A673 (cell line): ENCODE data around the gene CTCF. TPM values are rescaled to one million over a fixed set of nuclear protein-coding genes. Genes with fewer than 3 reads are reported as not detected.

ENCODE experiments used
- BruUV-seq: library from RNA; stranded (reverse); fragments of 400-500 nt; replicated peaks from 2 replicates; lab custom pipeline; 2021; lab: Mats Ljungman, UMichigan
- CTCF ChIA-PET: fragments of 300-600 bp; sonication (Branson Sonifier 250); formaldehyde crosslinking; loops from one replicate; lab custom pipeline; 2022; ENCODE audit warnings: antibody characterized with exemption; lab: Charles Lee
- POLR2A ChIA-PET: fragments of 300-600 bp; sonication (Branson Sonifier 250); formaldehyde crosslinking; loops from one replicate; lab custom pipeline; 2022; ENCODE audit warnings: antibody characterized with exemption; ENCODE audit not compliant: low non-redundant PET; lab: Charles Lee
- DNase-seq: peaks from one replicate; pipeline ENCODE4 v3.0.0-alpha.2; 2015; ENCODE audit warnings: low spot score
- H3K27ac ChIP-seq: fragments of 200-600 bp; sonication (generic); 2 replicates; pipeline ENCODE4 v1.5.1; 2016; ENCODE audit warnings: mixed run types, low read depth, mild to moderate bottlenecking, mixed read lengths, antibody characterized with exemption, low read length; ENCODE audit not compliant: poor library complexity, severe bottlenecking
- H3K27me3 ChIP-seq: fragments of 200-600 bp; sonication (generic); replicated peaks from 2 replicates; pipeline ENCODE4 v1.6.1; 2017; ENCODE audit warnings: mixed run types, low read depth, mild to moderate bottlenecking, mixed read lengths, antibody characterized with exemption, low read length; ENCODE audit not compliant: insufficient read depth, poor library complexity
- H3K36me3 ChIP-seq: fragments of 200-600 bp; sonication (generic); 2 replicates; pipeline ENCODE4 v1.6.1; 2016; ENCODE audit warnings: mixed run types, mild to moderate bottlenecking, mixed read lengths, antibody characterized with exemption, low read length; ENCODE audit not compliant: insufficient read depth, poor library complexity, severe bottlenecking
- H3K4me1 ChIP-seq: fragments of 200-600 bp; sonication (generic); 2 replicates; pipeline ENCODE4 v1.6.1; 2017; ENCODE audit warnings: mixed run types, mild to moderate bottlenecking, mixed read lengths, antibody characterized with exemption, low read length; ENCODE audit not compliant: insufficient read depth, poor library complexity, severe bottlenecking
- H3K4me3 ChIP-seq: fragments of 200-600 bp; sonication (generic); 2 replicates; pipeline ENCODE4 v1.5.1; 2016; ENCODE audit warnings: low read depth, mixed run types, mild to moderate bottlenecking, mixed read lengths, low read length; ENCODE audit not compliant: poor library complexity, severe bottlenecking
- H3K9me3 ChIP-seq: fragments of 200-600 bp; sonication (generic); 2 replicates; pipeline ENCODE4 v1.6.1; 2016; ENCODE audit warnings: mixed run types, low read depth, mild to moderate bottlenecking, mixed read lengths, antibody characterized with exemption, low read length; ENCODE audit not compliant: poor library complexity, severe bottlenecking
- CTCF ChIP-seq: fragments of 300-800, 200-600 bp; sonication (generic); conservative IDR thresholded peaks from 2 replicates; pipeline ENCODE4 v1.5.1; 2017; ENCODE audit warnings: low read depth, mild to moderate bottlenecking, antibody characterized with exemption, low read length, moderate library complexity, mixed read lengths
- EZH2 ChIP-seq: fragments of 200-600 bp; sonication (generic); IDR thresholded peaks from 2 replicates; pipeline ENCODE4 v1.6.1; 2017; ENCODE audit warnings: borderline replicate concordance, low read depth, mild to moderate bottlenecking, mixed read lengths, antibody characterized with exemption, low read length; ENCODE audit not compliant: poor library complexity, severe bottlenecking
- intact Hi-C: fragments of 100-400 bp; cut with micrococcal nuclease; formaldehyde crosslinking; loops from one replicate; pipeline ENCODE4 v1.10.0; 2022; ENCODE audit not compliant: unreplicated experiment
- total RNA-seq: library from RNA; stranded (reverse); gene quantifications from 2 replicates; pipeline ENCODE4 v1.2.3, GENCODE V29; 2021

CTCF gene
- total RNA-seq, 1 experiment from 2014 or later: 74.7 TPM

- DNase-seq: no peak
- H3K27ac ChIP-seq: no peak overlapping the region
- peaks cover 6% of the 10 kb centered on the region for H3K4me1 ChIP-seq
- no peak overlapping the region for H3K4me3 ChIP-seq
- H3K36me3 ChIP-seq: peaks cover 6% of the 10 kb centered on the region
- no TSS peak for BruUV-seq
- TF ChIP-seq EZH2 (no peak), CTCF (no peak)
- ChIA-PET CTCF (no interaction called here), POLR2A (no interaction called here)
- H3K9me3 ChIP-seq: no peaks in the 10 kb centered on the region
- H3K27me3 ChIP-seq: peaks cover 11% of the 10 kb centered on the region
- intact Hi-C loops: no loop called here
Measured at GRCh38 chr16:67655363-67655762, 93.0 kb downstream of the CTCF start.

- POLR2A ChIA-PET: no interaction called here
- no peak overlapping the region for H3K4me3 ChIP-seq
- BruUV-seq: no TSS peak
Measured at GRCh38 chr16:67656344-67657016, 94.2 kb downstream of the CTCF start.

GRCh38 chr16:67657017-67657608, 94.8 kb downstream of the CTCF start:
- BruUV-seq: no TSS peak
- no peak overlapping the region for H3K4me3 ChIP-seq
- H3K4me1 ChIP-seq: peaks cover 12% of the 10 kb centered on the region
- intact Hi-C loops: no loop called here
- peaks cover 2% of the 10 kb centered on the region for H3K27me3 ChIP-seq
- POLR2A ChIA-PET: no interaction called here
- H3K9me3 ChIP-seq: no peaks in the 10 kb centered on the region
- H3K27ac ChIP-seq: no peak overlapping the region
- no peak for DNase-seq
- CTCF ChIA-PET: no interaction called here
- no peak for TF ChIP-seq CTCF
- no peak for TF ChIP-seq EZH2
- H3K36me3 ChIP-seq: peaks cover 6% of the 10 kb centered on the region

More at GRCh38 chr16:67656344-67657016, 94.2 kb downstream of the CTCF start:
- intact Hi-C loops: no loop called here
- no peak for DNase-seq
- CTCF ChIA-PET: no interaction called here
- TF ChIP-seq CTCF (no peak), EZH2 (no peak)
- Histone ChIP-seq H3K36me3 (peaks cover 6% of the 10 kb centered on the region), H3K4me1 (peaks cover 11% of the 10 kb centered on the region), H3K27me3 (peaks cover 7% of the 10 kb centered on the region), H3K9me3 (no peaks in the 10 kb centered on the region), H3K27ac (no peak overlapping the region)
